VCaP (cell line): ENCODE results near the gene APLF.
A peak's percentile ranks its signal among the peaks of the same experiment; 100 is the strongest.

Experiments used
- H3K27ac ChIP-seq: fragments of 450-650 bp; 2 replicates; pipeline ENCODE4 v1.5.1; 2017
- CTCF ChIP-seq: fragments of 450-650 bp; conservative IDR thresholded peaks from 2 replicates; pipeline ENCODE4 v1.5.1; 2017; ENCODE audit warnings: mild to moderate bottlenecking, moderate library complexity

Gene APLF

DNA sequence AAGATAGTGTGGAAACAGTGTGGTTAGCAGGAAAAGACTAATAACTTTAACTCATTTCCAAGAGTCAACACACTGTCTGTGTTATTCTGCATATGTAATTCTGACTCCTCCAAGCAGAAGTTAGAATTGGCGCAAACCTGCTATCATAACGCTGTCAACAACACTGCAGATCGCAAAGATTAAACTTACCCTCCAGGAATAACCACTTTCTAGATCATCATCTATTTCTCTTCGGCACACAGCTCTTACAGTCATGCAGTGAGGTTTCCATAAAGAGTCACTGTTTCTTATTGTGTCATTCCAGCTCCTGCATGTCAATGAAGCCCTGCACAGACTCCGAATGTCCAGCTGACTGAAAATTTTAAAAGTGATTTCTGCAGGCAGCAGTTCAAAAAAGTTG, 2.7 kb upstream of the APLF start:
- no peak for TF ChIP-seq CTCF
- no peak overlapping the region for H3K27ac ChIP-seq

- no peak overlapping the region for H3K27ac ChIP-seq
- TF ChIP-seq CTCF, result no peak
Observed at GRCh38 chr2:68465081-68465916, 2.1 kb upstream of the APLF start.

DNA sequence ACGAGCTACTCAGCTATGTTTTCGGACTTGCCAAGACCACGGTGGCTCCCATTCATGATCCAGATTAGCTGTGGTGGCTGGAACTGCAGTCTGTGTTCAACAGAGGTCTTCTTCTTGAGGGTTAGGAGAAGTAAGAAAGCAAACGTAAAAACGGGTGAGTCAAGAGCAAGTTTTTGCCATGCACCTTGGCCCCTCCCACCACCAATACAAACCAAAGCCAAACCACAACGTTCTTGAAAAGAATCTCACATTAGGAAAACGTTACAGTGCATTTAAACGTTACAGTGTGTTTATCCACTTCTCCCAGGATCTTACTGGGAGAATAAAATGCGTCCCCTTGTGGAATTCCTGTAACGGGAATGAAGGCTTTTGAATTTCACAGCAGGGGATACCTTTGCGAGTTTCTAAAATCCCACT, 1.0 kb upstream of the APLF start:
- peak; percentile 54 for TF ChIP-seq CTCF
- H3K27ac ChIP-seq, result peak overlapping the region; percentile 76; the same call in 1 of the 2 replicates

DNA sequence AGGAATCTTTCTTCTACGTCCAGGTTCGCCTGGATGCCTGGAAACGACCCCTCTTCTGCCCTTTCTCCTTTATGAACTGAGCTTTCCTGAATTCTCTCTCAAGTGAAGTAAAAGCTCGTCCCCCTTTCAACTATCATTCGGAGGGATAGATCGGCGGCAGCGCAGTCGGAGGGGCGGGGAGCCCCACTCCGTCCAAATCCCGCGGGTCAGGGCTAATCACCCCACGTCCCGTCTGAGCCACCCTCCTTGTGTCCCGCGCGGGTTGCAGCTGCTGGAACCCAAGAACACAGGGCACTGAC, 658 bp upstream of the APLF start:
- TF ChIP-seq CTCF, result peak; percentile 6; the same call in 1 of the 2 replicates
- H3K27ac ChIP-seq, result peak overlapping the region; percentile 76; the same call in 1 of the 2 replicates

GRCh38 chr2:68468801-68469200, 1.4 kb downstream of the APLF start:
- no peak for TF ChIP-seq CTCF
- no peak overlapping the region for H3K27ac ChIP-seq

DNA sequence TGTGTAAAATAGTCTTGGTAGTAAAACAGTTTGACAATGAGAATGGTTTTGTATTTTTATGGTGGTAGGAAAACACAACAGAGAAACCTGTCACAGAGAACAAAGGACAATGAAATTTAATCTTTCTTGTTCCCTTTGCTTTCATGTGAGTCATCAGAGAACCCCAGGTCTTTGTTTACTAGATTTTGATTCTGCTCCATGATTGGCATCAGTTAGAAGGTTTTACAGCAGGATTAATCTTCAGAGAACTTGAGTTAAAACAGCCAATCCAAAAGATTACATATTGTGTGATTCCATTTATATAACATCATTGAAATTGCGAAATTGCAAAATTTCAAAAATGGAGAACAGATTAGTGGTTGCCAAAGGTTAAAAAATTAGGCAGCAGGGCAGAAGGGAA, 2.5 kb downstream of the APLF start:
- no peak overlapping the region for H3K27ac ChIP-seq
- TF ChIP-seq CTCF, result no peak

DNA sequence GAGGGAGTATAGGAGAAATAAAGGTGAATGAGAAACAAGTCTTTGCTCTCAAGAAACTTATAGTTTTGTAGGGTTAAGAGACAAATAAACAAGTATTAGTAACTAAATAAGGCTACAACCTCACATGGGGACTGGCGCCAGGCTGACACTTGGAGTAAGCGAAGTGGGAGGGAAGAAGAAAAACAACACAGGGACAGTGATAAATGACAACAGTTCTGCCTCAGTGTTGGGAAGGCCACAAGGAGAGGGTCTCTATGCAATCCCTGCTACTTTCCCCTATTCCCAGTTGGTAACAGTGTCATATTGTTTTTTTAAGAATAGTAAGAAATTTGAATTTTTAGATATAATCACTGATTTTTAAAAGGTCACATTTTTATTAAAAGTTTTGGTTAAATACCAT, 4.0 kb downstream of the APLF start:
- H3K27ac ChIP-seq, result no peak overlapping the region
- TF ChIP-seq CTCF, result no peak
